PC-9 (cell line): Measurements from ENCODE around the gene PHB1.

Source experiments
- EZH2 ChIP-seq: fragments of 200-600 bp; sonication (generic); IDR thresholded peaks from 2 replicates; pipeline ENCODE4 v1.8.0; 2017; ENCODE audit warnings: antibody characterized with exemption, low read depth
- TF ChIP-seq, protein P1 (sequence below): fragments of 200-600 bp; sonication (generic); conservative IDR thresholded peaks from 2 replicates; pipeline ENCODE4 v1.6.1; 2017; ENCODE audit warnings: mixed run types, antibody characterized with exemption, mild to moderate bottlenecking, moderate library complexity

DNA sequence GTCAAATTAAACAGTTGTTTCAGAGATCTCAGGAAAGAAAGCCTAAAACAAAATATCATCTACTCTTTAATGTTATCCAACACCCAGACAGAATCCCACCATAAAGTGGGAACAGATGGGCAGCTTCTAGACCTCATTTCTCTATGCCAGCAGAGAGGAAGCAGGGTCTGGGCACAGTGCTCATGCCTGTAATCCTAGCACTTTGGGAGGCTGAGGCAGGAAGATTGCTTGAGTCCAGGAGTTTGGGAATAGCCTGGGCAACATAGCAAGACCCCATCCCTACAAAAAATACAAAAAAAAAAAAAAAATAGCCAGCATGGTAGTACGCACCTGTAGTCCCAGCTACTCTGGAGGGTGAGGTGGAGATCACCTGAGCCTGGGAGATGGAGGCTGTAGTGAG lies 39.1 kb downstream of the PHB1 start:
- TF ChIP-seq, protein P1, sequence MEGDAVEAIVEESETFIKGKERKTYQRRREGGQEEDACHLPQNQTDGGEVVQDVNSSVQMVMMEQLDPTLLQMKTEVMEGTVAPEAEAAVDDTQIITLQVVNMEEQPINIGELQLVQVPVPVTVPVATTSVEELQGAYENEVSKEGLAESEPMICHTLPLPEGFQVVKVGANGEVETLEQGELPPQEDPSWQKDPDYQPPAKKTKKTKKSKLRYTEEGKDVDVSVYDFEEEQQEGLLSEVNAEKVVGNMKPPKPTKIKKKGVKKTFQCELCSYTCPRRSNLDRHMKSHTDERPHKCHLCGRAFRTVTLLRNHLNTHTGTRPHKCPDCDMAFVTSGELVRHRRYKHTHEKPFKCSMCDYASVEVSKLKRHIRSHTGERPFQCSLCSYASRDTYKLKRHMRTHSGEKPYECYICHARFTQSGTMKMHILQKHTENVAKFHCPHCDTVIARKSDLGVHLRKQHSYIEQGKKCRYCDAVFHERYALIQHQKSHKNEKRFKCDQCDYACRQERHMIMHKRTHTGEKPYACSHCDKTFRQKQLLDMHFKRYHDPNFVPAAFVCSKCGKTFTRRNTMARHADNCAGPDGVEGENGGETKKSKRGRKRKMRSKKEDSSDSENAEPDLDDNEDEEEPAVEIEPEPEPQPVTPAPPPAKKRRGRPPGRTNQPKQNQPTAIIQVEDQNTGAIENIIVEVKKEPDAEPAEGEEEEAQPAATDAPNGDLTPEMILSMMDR, result no peak
- TF ChIP-seq EZH2, result no peak
